Upper lobe of left lung (tissue), 6 donors: Measurements from ENCODE around the gene CSNK1G2. TPM values are rescaled to one million over a fixed set of nuclear protein-coding genes. Genes with fewer than 3 reads are reported as not detected.

Source experiments
- ATAC-seq, 2 donors: fragments of 200-7000 bp; cut with Tn5 transposase; one replicate each; pipeline ENCODE4 v1.9.1; 2022; ENCODE audit warnings: mild to moderate bottlenecking in 2 of 2, moderate library complexity in 2 of 2; ENCODE audit not compliant: low FRiP score in 2 of 2
- DNase-seq, 2 donors: peaks; one replicate each; pipeline ENCODE4 v3.0.0-alpha.2; 2019 to 2020
- H3K27ac ChIP-seq, 4 donors: fragments of 200-600 bp; sonication (generic); one replicate each; pipeline ENCODE4 v1.5.1; 2016 to 2019
- H3K27me3 ChIP-seq, 4 donors: fragments of 200-600 bp; sonication (generic); one replicate each; pipeline ENCODE4 v1.5.1; 2017 to 2019
- H3K36me3 ChIP-seq, 4 donors: fragments of 200-600 bp; sonication (generic); one replicate each; pipeline ENCODE4 v1.5.1; 2016 to 2019
- H3K4me1 ChIP-seq, 4 donors: fragments of 200-600 bp; sonication (generic); one replicate each; pipeline ENCODE4 v1.5.1; 2018 to 2019
- H3K4me3 ChIP-seq, 4 donors: fragments of 200-600 bp; sonication (generic); one replicate each; pipeline ENCODE4 v1.5.1; 2017 to 2019; ENCODE audit warnings: mild to moderate bottlenecking in 2 of 4, moderate library complexity in 1 of 4
- H3K9me3 ChIP-seq, 4 donors: fragments of 200-600 bp; sonication (generic); one replicate each; pipeline ENCODE4 v1.5.1; 2018 to 2019
- CTCF ChIP-seq, 6 experiments: fragments of 450-650 bp in 4 of 6; fragments of 200-600 bp in 2 of 6; sonication (generic) in 2 of 6; IDR thresholded peaks; one replicate each; pipeline ENCODE4 v1.5.1; 2016 to 2019; ENCODE audit warnings: antibody characterized with exemption in 6 of 6
- EP300 ChIP-seq, 4 donors: sonication (generic); formaldehyde crosslinking; IDR thresholded peaks; one replicate each; pipeline ENCODE4 v1.5.1; 2017; ENCODE audit warnings: antibody characterized with exemption in 4 of 4, control low read depth in 2 of 4
- POLR2A ChIP-seq, 4 donors: fragments of 450-650 bp; IDR thresholded peaks; one replicate each; pipeline ENCODE4 v1.5.1; 2016 to 2017; ENCODE audit warnings: antibody characterized with exemption in 4 of 4, mild to moderate bottlenecking in 2 of 4
- POLR2AphosphoS5 ChIP-seq, 2 donors: sonication (generic); formaldehyde crosslinking; IDR thresholded peaks; one replicate each; pipeline ENCODE4 v1.5.1; 2017; ENCODE audit warnings: antibody characterized with exemption in 2 of 2
- WGBS, 2 donors: methylation state at CpG; one replicate each; pipeline ENCODE4 v1.1.5; 2017 to 2018; 5-methylcytosine and 5-hydroxymethylcytosine counted together
- small RNA-seq, 4 donors: library from RNA; depleted of rRNA; stranded (forward); fragments of <200 nt; gene quantifications; one replicate each; pipeline ENCODE3, GENCODE V24; 2016
- total RNA-seq, 6 donors: library from RNA; depleted of rRNA in 4 of 6; stranded (reverse); fragments of >200 nt in 4 of 6; gene quantifications; one replicate each; pipeline versions ENCODE4 v1.1.0 to v1.2.1, GENCODE V29; 2016 to 2021
- donor health status: DM: no; HTN: no; CAD: no; lungs with moderate emphysema.
- donor health status: DM: no; HTN: yes; CAD: no; lungs with severe emphysema.

The CSNK1G2 gene
- total RNA-seq, 6 donors from 2014 or later = 49.9 to 176 (median 75.4) TPM

DNA sequence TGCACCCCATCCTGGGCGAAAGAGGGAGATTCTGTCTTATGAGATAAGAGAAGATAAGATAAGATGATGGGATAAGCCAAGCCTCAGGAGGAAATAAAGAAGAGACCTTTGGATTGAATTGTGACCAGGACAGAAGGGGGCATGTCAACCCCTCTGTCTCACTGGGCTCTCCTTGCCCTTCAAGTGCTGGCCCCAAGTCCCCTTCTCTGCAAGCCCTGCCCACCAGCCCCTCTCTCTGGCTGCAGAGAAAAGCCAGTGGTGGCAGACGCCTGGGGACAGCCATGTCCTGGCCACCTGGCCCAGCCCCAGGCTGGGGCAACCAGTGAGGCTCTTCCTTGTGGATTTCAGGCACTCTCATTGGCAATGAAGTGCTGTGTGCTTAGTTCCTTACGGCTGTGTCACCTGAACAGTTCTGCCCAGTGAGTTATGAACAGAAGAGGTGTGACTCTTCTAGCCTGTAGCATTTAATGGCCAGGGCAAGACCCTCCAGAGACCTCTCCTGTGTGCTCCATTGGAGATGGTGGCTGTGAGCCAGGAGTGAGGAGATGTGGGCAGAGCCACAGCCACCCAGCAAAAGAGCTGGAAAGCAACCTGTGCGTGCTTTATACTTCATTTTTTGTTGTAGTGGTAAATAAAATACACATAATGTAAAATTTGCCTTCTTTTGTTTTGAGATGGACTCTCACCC is 80.6 kb downstream of the CSNK1G2 start:
- no peaks in the 10 kb centered on the region for H3K27me3 ChIP-seq
- H3K4me3 ChIP-seq = no peak overlapping the region
- H3K27ac ChIP-seq = peak overlapping the region in 1 of 4 donors; percentile 4
- DNase-seq (peak in 1 of 2 donors; percentile 54), ATAC-seq (no peak)
- 74 to 89% methylated on average over 3 to 4 of the region's 4 CpGs for WGBS, 2 donors
- peaks cover 2 to 9% (median 5%) of the 10 kb centered on the region in 4 donors for H3K4me1 ChIP-seq
- peaks cover 0 to 5% (median 2%) of the 10 kb centered on the region in 4 donors for H3K9me3 ChIP-seq
- TF ChIP-seq POLR2A (IDR thresholded peaks at IDR 0.05) = no peak
- no peak for TF ChIP-seq POLR2AphosphoS5 (IDR thresholded peaks at IDR 0.05)
- TF ChIP-seq EP300 (IDR thresholded peaks at IDR 0.05) = no peak
- no peak for TF ChIP-seq CTCF (IDR thresholded peaks at IDR 0.05)
- no peaks in the 10 kb centered on the region for H3K36me3 ChIP-seq

DNA sequence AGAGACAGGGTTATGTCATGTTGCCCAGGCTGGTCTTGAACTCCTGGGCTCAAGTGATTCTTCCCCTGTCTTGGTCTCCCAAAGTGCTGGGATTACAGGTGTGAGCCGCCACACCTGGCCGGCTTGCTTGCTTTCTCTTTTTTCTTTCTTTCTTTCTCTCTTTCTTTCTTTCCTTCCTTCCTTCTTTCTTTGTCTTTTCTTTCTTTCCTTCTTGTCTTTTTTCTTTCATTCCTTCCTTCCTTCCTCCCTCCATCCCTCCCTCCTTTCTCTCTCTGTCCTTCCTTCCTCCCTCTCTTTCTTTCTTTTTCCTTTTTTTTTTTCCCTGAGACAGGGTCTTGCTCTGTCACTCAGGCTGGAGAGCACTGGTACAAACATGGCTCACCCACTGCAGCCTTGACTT is 81.3 kb downstream of the CSNK1G2 start:
- peaks cover 3 to 13% (median 4%) of the 10 kb centered on the region in 4 donors for H3K4me1 ChIP-seq
- no peaks in the 10 kb centered on the region for H3K27me3 ChIP-seq
- DNase-seq (no peak), ATAC-seq (no peak)
- no peak overlapping the region for H3K4me3 ChIP-seq
- WGBS, 2 donors = 94 to 100% methylated on average over 2 of the region's 2 CpGs
- peaks cover 0 to 5% (median 2%) of the 10 kb centered on the region in 4 donors for H3K9me3 ChIP-seq
- no peaks in the 10 kb centered on the region for H3K36me3 ChIP-seq
- TF ChIP-seq CTCF (IDR thresholded peaks at IDR 0.05) (no peak), POLR2A (IDR thresholded peaks at IDR 0.05) (no peak), EP300 (IDR thresholded peaks at IDR 0.05) (no peak), POLR2AphosphoS5 (IDR thresholded peaks at IDR 0.05) (no peak)
- no peak overlapping the region for H3K27ac ChIP-seq

DNA sequence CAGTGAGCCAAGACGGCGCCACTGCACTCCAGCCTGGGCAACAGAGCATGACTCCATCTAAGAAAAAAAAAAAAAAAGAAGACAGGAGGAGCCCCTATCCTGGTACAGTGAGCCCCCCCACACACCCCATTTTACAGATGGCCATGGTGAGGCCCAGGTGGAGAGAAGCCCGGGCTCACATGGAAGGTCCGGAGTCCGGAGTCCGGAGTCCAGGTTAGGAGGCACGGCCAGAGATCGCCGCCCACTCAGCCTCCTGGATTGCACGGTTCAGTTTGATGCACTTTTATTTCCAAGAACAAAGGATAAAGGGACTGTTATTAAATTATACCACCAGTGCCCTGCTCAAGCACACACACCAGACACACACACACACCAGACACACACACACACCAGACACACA is 85.8 kb downstream of the CSNK1G2 start:
- H3K4me1 ChIP-seq = peaks cover 32 to 44% (median 41%) of the 10 kb centered on the region in 4 donors
- no peaks in the 10 kb centered on the region for H3K36me3 ChIP-seq
- 89 to 92% methylated on average over 10 of the region's 10 CpGs for WGBS, 2 donors
- DNase-seq = no peak
- peaks cover 0 to 5% (median 2%) of the 10 kb centered on the region in 4 donors for H3K9me3 ChIP-seq
- TF ChIP-seq POLR2AphosphoS5 (IDR thresholded peaks at IDR 0.05) (no peak), POLR2A (IDR thresholded peaks at IDR 0.05) (no peak), CTCF (IDR thresholded peaks at IDR 0.05) (no peak), EP300 (IDR thresholded peaks at IDR 0.05) (no peak)
- H3K4me3 ChIP-seq = no peak overlapping the region
- no peak for ATAC-seq
- no peaks in the 10 kb centered on the region for H3K27me3 ChIP-seq
- peak overlapping the region in 2 of 4 donors; percentile 43 to 89 for H3K27ac ChIP-seq

DNA sequence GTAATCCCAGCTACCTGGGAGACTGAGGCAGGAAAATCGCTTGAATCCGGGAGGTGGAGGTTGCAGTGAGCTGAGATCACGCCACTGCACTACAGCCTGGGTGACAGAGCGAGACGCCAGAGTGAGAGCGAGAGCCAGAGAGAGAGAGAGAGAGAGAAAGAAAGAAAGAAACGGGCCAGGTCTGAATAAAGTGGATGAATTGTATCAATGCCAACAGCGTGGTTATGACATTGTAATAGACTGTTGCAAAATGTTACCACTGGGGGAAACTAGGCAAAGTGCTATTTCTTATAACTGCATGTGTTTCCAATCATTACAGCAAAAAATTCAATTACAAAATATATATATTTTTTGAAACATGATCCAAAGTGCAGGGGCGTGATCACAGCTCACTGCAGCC is 86.4 kb downstream of the CSNK1G2 start:
- WGBS, 2 donors = 55 to 62% methylated on average over 9 of the region's 9 CpGs
- no peak overlapping the region for H3K4me3 ChIP-seq
- H3K36me3 ChIP-seq = no peaks in the 10 kb centered on the region
- no peak for DNase-seq
- peak in 1 of 2 donors; percentile 73 for ATAC-seq
- H3K27me3 ChIP-seq = no peaks in the 10 kb centered on the region
- peaks cover 0 to 5% (median 2%) of the 10 kb centered on the region in 4 donors for H3K9me3 ChIP-seq
- peaks cover 36 to 50% (median 46%) of the 10 kb centered on the region in 4 donors for H3K4me1 ChIP-seq
- H3K27ac ChIP-seq = peak overlapping the region in 2 of 4 donors; percentile 43 to 89
- no peak for TF ChIP-seq POLR2A (IDR thresholded peaks at IDR 0.05)
- TF ChIP-seq POLR2AphosphoS5 (IDR thresholded peaks at IDR 0.05) = no peak
- no peak for TF ChIP-seq CTCF (IDR thresholded peaks at IDR 0.05)
- no peak for TF ChIP-seq EP300 (IDR thresholded peaks at IDR 0.05)

Small RNA genes lying within 50 kb of the gene (small RNA-seq; reads per million reads assigned to genes)
- gene AC007136.1 = 0 reads per million in 4 donors

Other genes with a start within 250 kb of the CSNK1G2 start
- gene ONECUT3, start 187.7 kb upstream of the CSNK1G2 start, total RNA-seq = not detected
- gene ATP8B3, start 128.9 kb upstream of the CSNK1G2 start, total RNA-seq = 1 to 10 TPM in 3 of 6 donors, under 1 TPM in 3; under 0.01 to 6.2 (median 1.1) TPM
- gene REXO1, start 92.7 kb upstream of the CSNK1G2 start, total RNA-seq = 100 to 1,000 TPM in 1 of 6 donors, 10 to 100 TPM in 5; 17.0 to 106 (median 38.8) TPM
- 10 to 100 TPM in 4 of 6 donors, 1 to 10 TPM in 2; 6.9 to 39.9 (median 16.4) TPM for gene KLF16, start 77.6 kb upstream of the CSNK1G2 start, total RNA-seq
- 100 to 1,000 TPM in 4 of 6 donors, 10 to 100 TPM in 2; 63.4 to 143 (median 108) TPM for gene ABHD17A, start 55.7 kb upstream of the CSNK1G2 start, total RNA-seq
- 10 to 100 TPM in 4 of 6 donors, 1 to 10 TPM in 2; 6.1 to 25.1 (median 12.0) TPM for gene ADAT3, start 35.8 kb upstream of the CSNK1G2 start, total RNA-seq
- 100 to 1,000 TPM in 1 of 6 donors, 10 to 100 TPM in 5; 52.0 to 117 (median 75.3) TPM for gene SCAMP4, start 35.8 kb upstream of the CSNK1G2 start, total RNA-seq
- 10 to 100 TPM; 49.0 to 87.3 (median 69.8) TPM for gene BTBD2, start 74.5 kb downstream of the CSNK1G2 start, total RNA-seq
- gene MKNK2, start 110.1 kb downstream of the CSNK1G2 start, total RNA-seq = 100 to 1,000 TPM; 200 to 397 (median 264) TPM
- gene MOB3A, start 155.2 kb downstream of the CSNK1G2 start, total RNA-seq = 100 to 1,000 TPM in 1 of 6 donors, 10 to 100 TPM in 5; 35.4 to 107 (median 60.7) TPM
- gene IZUMO4, start 155.7 kb downstream of the CSNK1G2 start, total RNA-seq = 10 to 100 TPM in 2 of 6 donors, 1 to 10 TPM in 3, under 1 TPM in 1; 0.59 to 61.8 (median 6.4) TPM
- gene AP3D1, start 210.4 kb downstream of the CSNK1G2 start, total RNA-seq = 100 to 1,000 TPM in 5 of 6 donors, 10 to 100 TPM in 1; 73.5 to 180 (median 115) TPM
- gene DOT1L, start 222.8 kb downstream of the CSNK1G2 start, total RNA-seq = 100 to 1,000 TPM in 1 of 6 donors, 10 to 100 TPM in 5; 30.3 to 104 (median 37.2) TPM